HepG2 (cell line): Measurements from ENCODE around the gene SULT1A3. TPM values are rescaled to one million over a fixed set of nuclear protein-coding genes. Genes with fewer than 3 reads are reported as not detected.

Source experiments
- BRD4 ChIP-seq: sonication (generic); formaldehyde crosslinking; IDR thresholded peaks from 2 replicates; pipeline ENCODE4 v1.4.0; 2020; ENCODE audit warnings: missing genetic modification reagents
- CHCHD3 ChIP-seq: sonication (generic); formaldehyde crosslinking; IDR thresholded peaks from 2 replicates; pipeline ENCODE4 v1.8.0; 2022; ENCODE audit warnings: mild to moderate bottlenecking, missing genetic modification reagents, moderate library complexity
- FOXJ3 ChIP-seq: sonication (generic); formaldehyde crosslinking; IDR thresholded peaks from 2 replicates; pipeline ENCODE4 v1.4.0; 2020; ENCODE audit warnings: missing genetic modification reagents, mild to moderate bottlenecking, borderline replicate concordance
- FOXK2 ChIP-seq: fragments of 450-650 bp; IDR thresholded peaks from 2 replicates; pipeline ENCODE4 v1.6.1; 2016
- GTF3A ChIP-seq: sonication (generic); formaldehyde crosslinking; conservative IDR thresholded peaks from 2 replicates; pipeline ENCODE4 v1.4.0; 2020; ENCODE audit warnings: mild to moderate bottlenecking, missing genetic modification reagents
- HMG20B ChIP-seq: conservative IDR thresholded peaks from 2 replicates; pipeline ENCODE4 v1.6.1; 2016; ENCODE audit warnings: missing genetic modification reagents, missing compliant biosample characterization
- JUN ChIP-seq: sonication (generic); formaldehyde crosslinking; IDR thresholded peaks from 2 replicates; pipeline ENCODE4 v1.4.0; 2020; ENCODE audit warnings: mild to moderate bottlenecking, missing genetic modification reagents
- KMT2B ChIP-seq: IDR thresholded peaks from 2 replicates; pipeline ENCODE4 v1.6.1; 2016; ENCODE audit warnings: missing genetic modification reagents, missing compliant biosample characterization
- NFRKB ChIP-seq: fragments of 450-650 bp; IDR thresholded peaks from 2 replicates; pipeline ENCODE4 v1.6.1; 2017
- SETDB1 ChIP-seq: sonication (generic); formaldehyde crosslinking; IDR thresholded peaks from 2 replicates; pipeline ENCODE4 v1.5.1; 2020; ENCODE audit warnings: missing genetic modification reagents, mild to moderate bottlenecking, borderline replicate concordance
- ZNF121 ChIP-seq: sonication (generic); formaldehyde crosslinking; IDR thresholded peaks from 2 replicates; pipeline ENCODE4 v1.5.0; 2020; ENCODE audit warnings: mild to moderate bottlenecking, missing genetic modification reagents
- ZNF335 ChIP-seq: sonication (generic); formaldehyde crosslinking; IDR thresholded peaks from 2 replicates; pipeline ENCODE4 v1.4.0; 2020; ENCODE audit warnings: missing genetic modification reagents
- ZNF354B ChIP-seq: sonication (generic); formaldehyde crosslinking; IDR thresholded peaks from 2 replicates; pipeline ENCODE4 v1.8.0; 2022; ENCODE audit warnings: mild to moderate bottlenecking, missing genetic modification reagents
- ZNF761 ChIP-seq: sonication (generic); formaldehyde crosslinking; conservative IDR thresholded peaks from 2 replicates; pipeline ENCODE4 v1.4.0; 2020; ENCODE audit warnings: mild to moderate bottlenecking, missing genetic modification reagents
- polyA plus RNA-seq, 8 experiments: library from polyadenylated mRNA; depleted of rRNA in 3 of 8; stranded (reverse) in 7 of 8; unstranded in 1 of 8; fragments of >200 nt; fragmentation: Illumina TruSeq in 4 of 8; extraction: Trizol in 4 of 8; gene quantifications; 2 replicates each; pipeline versions ENCODE4 v1.2.1 to v1.2.3, GENCODE V29; 2011 to 2016; ENCODE audit warnings: low read depth in 4 of 8, missing spikeins in 1 of 8, mixed read lengths in 1 of 8; ENCODE audit not compliant: insufficient read depth in 1 of 8
- total RNA-seq, 5 experiments: library from RNA; depleted of rRNA; stranded (reverse); fragments of >200 nt; fragmentation: Illumina TruSeq; extraction: Trizol; gene quantifications; 2 replicates each; pipeline ENCODE4 v1.2.3, GENCODE V29; 2016; ENCODE audit warnings: low read depth in 1 of 5
- TF ChIP-seq, protein P1 (sequence below): sonication (generic); formaldehyde crosslinking; conservative IDR thresholded peaks from 2 replicates; pipeline ENCODE4 v1.4.0; 2020; ENCODE audit warnings: mild to moderate bottlenecking, missing genetic modification reagents, moderate library complexity
- TF ChIP-seq, protein P2 (sequence below), 2 experiments: fragments of 450-650 bp in 1 of 2; sonication (generic) in 1 of 2; formaldehyde crosslinking in 1 of 2; IDR thresholded peaks; 2 replicates each; pipeline versions ENCODE4 v1.6.1 to v1.8.0; 2016 to 2022; ENCODE audit warnings: antibody characterized with exemption in 1 of 2, mild to moderate bottlenecking in 1 of 2, missing genetic modification reagents in 1 of 2
- TF ChIP-seq, protein P3 (sequence below): sonication (generic); formaldehyde crosslinking; IDR thresholded peaks from 2 replicates; pipeline ENCODE4 v1.5.0; 2020; ENCODE audit warnings: missing genetic modification reagents

The SULT1A3 gene
- total and polyA plus RNA-seq, 2 of the 13 experiments (the other 11 are each of a cell fraction or from before 2014, with no cell fraction given): 21.0 to 28.3 TPM

DNA sequence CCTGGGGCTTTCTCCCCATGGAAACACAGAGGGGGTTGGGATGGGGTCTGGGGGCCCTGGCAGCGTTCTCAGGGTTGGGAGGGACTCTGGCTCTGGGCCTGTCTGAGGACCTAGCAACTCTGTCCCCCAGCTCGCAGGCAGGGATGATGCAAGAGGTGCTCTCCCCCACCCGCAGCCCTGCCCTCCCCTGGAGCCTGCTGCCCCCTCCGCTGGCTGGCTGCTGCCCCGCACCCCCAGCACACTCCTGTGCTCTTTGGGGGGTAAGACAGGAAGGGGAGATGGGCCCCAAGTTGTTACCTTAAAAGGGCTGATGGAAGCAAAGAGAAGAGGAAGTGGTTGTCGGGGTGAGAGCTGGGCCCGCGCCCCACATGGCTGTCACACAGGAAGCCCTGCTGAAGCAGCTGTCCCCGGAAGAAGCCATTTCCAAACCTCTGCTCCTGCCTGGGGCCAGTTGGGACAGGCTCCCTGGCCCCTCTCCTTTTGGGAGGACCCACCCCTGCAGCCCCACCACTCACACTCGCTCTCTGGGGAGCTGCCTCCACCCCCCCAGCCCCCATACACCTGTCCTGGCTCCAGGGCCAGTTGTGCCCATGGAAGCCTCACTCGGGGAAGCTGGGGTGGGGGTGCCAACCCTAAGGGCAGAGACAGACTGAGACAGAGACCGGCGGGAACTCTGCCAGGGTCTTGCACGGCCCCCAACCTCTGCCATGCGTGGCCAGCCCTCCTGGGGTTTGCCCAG lies 13.2 kb upstream of the SULT1A3 start (continued):
- TF ChIP-seq, protein P1, sequence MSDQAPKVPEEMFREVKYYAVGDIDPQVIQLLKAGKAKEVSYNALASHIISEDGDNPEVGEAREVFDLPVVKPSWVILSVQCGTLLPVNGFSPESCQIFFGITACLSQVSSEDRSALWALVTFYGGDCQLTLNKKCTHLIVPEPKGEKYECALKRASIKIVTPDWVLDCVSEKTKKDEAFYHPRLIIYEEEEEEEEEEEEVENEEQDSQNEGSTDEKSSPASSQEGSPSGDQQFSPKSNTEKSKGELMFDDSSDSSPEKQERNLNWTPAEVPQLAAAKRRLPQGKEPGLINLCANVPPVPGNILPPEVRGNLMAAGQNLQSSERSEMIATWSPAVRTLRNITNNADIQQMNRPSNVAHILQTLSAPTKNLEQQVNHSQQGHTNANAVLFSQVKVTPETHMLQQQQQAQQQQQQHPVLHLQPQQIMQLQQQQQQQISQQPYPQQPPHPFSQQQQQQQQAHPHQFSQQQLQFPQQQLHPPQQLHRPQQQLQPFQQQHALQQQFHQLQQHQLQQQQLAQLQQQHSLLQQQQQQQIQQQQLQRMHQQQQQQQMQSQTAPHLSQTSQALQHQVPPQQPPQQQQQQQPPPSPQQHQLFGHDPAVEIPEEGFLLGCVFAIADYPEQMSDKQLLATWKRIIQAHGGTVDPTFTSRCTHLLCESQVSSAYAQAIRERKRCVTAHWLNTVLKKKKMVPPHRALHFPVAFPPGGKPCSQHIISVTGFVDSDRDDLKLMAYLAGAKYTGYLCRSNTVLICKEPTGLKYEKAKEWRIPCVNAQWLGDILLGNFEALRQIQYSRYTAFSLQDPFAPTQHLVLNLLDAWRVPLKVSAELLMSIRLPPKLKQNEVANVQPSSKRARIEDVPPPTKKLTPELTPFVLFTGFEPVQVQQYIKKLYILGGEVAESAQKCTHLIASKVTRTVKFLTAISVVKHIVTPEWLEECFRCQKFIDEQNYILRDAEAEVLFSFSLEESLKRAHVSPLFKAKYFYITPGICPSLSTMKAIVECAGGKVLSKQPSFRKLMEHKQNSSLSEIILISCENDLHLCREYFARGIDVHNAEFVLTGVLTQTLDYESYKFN (CRISPR knock-in tag): no peak
- TF ChIP-seq, protein P2, sequence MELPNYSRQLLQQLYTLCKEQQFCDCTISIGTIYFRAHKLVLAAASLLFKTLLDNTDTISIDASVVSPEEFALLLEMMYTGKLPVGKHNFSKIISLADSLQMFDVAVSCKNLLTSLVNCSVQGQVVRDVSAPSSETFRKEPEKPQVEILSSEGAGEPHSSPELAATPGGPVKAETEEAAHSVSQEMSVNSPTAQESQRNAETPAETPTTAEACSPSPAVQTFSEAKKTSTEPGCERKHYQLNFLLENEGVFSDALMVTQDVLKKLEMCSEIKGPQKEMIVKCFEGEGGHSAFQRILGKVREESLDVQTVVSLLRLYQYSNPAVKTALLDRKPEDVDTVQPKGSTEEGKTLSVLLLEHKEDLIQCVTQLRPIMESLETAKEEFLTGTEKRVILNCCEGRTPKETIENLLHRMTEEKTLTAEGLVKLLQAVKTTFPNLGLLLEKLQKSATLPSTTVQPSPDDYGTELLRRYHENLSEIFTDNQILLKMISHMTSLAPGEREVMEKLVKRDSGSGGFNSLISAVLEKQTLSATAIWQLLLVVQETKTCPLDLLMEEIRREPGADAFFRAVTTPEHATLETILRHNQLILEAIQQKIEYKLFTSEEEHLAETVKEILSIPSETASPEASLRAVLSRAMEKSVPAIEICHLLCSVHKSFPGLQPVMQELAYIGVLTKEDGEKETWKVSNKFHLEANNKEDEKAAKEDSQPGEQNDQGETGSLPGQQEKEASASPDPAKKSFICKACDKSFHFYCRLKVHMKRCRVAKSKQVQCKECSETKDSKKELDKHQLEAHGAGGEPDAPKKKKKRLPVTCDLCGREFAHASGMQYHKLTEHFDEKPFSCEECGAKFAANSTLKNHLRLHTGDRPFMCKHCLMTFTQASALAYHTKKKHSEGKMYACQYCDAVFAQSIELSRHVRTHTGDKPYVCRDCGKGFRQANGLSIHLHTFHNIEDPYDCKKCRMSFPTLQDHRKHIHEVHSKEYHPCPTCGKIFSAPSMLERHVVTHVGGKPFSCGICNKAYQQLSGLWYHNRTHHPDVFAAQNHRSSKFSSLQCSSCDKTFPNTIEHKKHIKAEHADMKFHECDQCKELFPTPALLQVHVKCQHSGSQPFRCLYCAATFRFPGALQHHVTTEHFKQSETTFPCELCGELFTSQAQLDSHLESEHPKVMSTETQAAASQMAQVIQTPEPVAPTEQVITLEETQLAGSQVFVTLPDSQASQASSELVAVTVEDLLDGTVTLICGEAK (IDR thresholded peaks at IDR 0.05): no peak
- TF ChIP-seq, protein P2 (CRISPR knock-in tag; IDR thresholded peaks at IDR 0.05): no peak
- no peak for TF ChIP-seq GTF3A
- no peak for TF ChIP-seq HMG20B
- TF ChIP-seq ZNF121 (CRISPR knock-in tag): peak; percentile 59
- TF ChIP-seq, protein P3, sequence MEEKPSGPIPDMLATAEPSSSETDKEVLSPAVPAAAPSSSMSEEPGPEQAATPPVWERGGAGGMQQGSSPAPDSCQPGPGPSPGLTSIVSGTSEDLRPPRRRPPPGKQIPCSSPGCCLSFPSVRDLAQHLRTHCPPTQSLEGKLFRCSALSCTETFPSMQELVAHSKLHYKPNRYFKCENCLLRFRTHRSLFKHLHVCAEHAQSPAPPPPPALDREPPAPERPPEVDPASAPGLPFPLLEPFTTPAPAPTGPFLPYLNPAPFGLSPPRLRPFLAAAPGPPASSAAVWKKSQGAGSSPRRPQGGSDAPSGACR (CRISPR knock-in tag): 0 out of 2 replicates have a peak, but pooled peaks have one; percentile 46
- TF ChIP-seq NFRKB: no peak
- no peak for TF ChIP-seq ZNF354B (CRISPR knock-in tag)
- no peak for TF ChIP-seq ZNF761 (CRISPR knock-in tag)
- no peak for TF ChIP-seq ZNF335 (CRISPR knock-in tag)
- no peak for TF ChIP-seq FOXJ3
- no peak for TF ChIP-seq SETDB1 (CRISPR knock-in tag)
- TF ChIP-seq FOXK2: no peak
- no peak for TF ChIP-seq BRD4 (CRISPR knock-in tag)
- TF ChIP-seq CHCHD3: no peak
- TF ChIP-seq JUN: no peak
- TF ChIP-seq KMT2B: no peak
